Urothelium cell line (cell line): ENCODE data around the gene FRMD6.

Source experiments
- DNase-seq: peaks from one replicate; pipeline ENCODE4 v3.0.0; 2011; ENCODE audit warnings: low spot score, mixed read lengths
- FAIRE-seq: peaks from 2 replicates; lab custom pipeline; 2011; peaks lifted over from hg19 to GRCh38; lab: Jason Lieb, UNC

FRMD6 gene

DNA sequence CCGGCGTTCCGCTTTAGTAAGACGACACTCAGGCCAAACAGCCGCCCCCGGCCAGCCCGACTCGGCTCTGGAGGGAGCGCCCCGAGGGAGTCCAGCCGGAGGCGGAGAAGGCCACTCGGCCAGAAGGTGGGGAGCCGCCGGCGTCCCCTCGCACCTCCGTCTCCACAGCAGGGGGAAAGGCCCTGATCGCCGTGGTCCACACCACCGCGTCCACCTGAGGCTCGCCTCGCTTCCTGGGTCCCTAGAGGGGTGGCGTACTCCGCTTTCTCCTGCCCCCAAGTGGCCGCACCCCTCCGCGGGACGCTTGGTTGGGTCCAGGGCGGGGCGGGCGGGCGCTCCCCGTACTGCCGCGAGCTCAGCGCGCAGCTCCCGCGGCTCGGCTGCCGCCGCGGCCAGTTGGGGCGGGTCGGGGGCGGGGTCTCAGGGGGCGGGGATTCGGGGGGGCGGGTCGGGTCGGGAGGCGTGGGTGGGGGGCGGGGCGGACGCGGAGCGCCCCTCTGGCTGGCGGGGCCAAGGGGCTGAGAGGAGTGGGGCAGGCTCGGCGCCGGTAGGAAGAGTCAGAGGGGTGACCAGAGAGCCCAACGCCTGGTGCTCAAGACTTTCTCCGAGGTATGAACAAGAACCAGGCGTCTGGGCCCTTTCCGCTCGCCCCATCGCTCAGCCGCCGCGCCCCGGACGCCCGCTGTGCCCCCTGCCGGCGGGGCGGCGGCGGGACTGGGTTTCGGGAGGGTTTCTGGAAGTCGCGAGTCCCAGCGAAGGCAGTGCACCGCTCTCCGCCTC lies at the start of gene FRMD6:
FRMD6 (plus strand) TSS at position 523 of the 780 bp plus-strand sequence. CDS start 37,927 bp downstream, outside the sequence.
- peak; percentile 82 for FAIRE-seq
- peak; percentile 98 for DNase-seq

DNA sequence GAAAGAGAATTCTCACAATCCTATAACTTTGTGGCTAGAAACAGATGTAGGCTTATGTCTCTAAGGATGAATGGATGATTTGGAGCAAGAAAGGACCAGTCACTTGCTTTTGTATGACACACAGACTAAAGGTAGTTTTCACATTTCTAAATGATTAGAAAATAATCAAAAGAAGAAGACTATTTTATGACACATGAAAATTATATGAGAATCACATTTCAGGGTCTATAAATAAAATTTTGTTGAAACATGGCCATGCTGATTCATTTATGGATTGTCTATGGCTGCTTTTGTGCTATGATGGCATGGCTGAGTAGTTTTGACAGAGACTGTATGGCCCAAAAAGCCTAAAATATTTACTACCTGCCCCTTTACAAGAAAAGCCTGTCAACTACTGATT lies 49.4 kb upstream of the FRMD6 start:
- DNase-seq (no peak), FAIRE-seq (no peak)

DNA sequence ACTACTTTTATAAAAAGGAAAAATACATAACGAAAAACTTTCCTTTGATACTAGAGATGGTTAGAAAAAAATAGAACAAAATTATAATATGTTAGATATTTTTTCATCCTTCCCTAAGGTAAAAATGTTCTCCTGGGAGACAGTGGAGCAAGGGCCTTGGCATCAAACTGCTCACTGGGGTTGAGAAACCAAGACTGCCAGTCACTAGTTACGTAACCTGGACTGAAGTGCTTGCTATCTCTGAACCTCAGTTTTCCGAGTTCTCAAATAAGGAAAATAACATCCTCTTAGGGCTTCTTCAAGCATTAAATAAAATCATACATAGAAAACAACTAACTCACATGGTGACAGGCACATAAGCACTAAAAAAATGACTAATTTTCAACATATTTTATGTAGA lies 48.2 kb upstream of the FRMD6 start:
- no peak for DNase-seq
- no peak for FAIRE-seq

DNA sequence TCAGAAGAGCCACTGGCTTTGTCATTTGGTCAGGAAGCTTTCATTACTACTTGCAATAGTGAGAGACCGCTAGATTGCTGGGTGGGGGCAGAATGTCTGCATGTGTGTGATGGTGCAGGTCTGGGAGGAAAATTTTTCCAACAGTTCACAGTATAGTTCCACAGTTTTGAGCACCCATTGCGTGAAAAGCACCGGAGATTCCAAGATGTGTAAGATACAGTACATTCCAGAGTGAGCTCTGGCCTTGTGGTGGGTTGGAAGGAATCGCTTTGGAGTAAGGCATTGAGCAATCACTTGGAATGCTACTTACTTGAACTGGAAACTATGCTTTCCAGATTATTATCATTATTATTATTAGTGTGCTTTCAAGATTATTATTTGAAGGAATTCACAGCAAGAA lies 47.6 kb upstream of the FRMD6 start:
- DNase-seq: no peak
- no peak for FAIRE-seq

DNA sequence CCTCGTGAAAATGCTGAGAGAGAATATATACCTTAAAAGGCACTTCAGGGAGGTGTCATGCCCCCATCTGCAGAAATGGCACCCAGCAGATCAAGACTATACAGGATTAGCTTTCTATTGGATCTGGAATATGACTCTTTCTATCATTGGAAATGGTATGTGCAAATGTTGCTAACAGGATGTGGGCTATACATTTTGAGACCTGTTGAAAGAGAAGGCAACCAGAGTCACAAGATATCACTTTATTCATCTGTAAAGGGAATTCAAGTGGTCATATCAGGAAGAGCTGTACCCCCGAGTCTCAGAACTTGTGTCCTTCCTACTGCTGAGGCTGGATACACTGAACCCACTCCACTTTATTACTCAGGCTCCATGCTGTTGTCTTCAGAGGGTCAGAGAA lies 46.1 kb upstream of the FRMD6 start:
- DNase-seq (no peak), FAIRE-seq (no peak)

DNA sequence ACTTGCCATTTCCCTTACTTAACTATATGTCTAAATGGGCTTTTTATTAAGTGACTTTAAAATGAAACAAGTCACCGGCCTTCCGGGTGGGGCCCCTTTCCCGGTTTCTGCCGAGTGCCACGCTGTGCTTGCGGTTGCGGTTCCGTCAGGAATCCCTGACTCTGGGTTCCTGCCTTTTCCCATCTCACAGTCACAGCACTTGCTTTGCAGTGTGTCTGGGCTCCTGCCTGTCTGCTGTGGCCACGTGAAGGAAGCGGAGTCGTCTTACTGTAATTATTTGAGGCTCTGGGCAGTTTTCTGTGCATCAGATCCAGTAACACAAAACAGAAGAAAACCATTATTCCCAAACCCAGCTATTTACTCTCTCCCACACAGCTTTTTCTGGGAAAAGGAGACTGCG lies 44.0 kb upstream of the FRMD6 start:
- no peak for FAIRE-seq
- DNase-seq: peak; percentile 59

DNA sequence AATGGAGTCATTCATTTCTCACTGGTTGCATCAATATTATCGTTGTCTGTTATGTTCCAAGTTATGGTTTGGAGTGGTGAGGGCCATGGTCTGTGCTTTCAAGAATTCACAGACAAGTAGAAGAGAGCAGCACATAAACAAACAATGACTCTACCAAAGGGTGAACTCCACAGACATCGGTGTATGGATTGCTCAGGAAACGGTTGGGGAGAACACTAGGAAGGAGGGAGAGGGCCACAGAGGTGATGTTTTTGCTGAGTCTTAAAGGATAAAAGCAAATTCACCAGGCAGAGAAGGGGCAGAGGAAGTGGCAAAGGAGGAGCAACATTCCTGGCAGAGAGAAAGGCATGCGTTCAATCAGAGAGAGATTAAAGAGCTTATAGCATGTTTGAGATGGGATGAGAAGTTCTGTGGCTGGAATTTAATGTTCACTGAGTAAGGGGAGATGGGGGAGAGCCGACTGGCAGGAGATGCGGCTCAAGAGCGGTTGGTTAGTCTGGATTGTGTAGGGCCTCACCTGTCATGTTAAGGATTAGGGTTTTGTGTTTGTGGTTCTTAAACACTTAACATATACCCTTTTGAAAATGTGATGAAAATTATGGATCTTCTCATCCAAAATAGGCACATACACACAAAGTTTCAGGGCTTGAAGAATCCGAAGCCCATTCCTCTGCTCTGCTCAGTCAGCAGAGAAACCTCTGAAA lies 42.3 kb upstream of the FRMD6 start:
- peak; percentile 25 for DNase-seq
- FAIRE-seq: no peak

DNA sequence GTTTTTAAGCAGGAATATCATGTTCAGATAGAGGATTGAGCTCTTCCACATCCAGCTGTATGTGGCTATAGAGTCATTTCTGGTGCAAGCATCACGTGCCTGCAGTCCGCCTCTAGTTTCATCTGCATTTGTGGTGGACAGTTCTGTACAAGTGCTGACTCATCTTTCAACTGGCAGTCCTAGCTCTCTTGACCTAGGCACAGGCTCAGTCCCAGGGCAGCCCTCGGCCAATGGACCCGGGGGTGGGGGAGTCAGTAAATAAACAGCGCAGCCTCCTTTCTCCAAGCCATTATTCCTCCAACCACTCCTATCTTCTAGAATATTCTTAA lies 41.8 kb upstream of the FRMD6 start:
- FAIRE-seq (peak; percentile 53), DNase-seq (peak; percentile 48)

DNA sequence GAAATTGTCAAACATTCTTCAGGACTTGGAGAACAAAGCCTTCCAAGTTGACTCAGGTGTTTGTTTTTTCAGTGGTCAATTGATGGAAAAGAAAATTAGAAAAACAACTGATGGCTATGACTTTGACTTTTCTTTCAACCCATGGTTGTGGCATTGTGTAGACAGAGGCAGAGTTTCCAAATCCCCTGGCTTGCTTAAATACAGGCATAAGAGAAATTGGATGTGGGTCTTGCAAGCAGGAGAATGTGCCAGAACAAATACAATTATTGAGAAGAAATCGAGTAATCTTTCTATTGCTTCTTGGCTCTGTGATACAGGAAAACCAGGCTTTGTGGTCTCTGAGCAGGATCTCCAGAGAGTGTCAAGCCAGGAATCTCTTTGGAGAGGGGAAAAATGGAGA lies 40.9 kb upstream of the FRMD6 start:
- DNase-seq (no peak), FAIRE-seq (no peak)

DNA sequence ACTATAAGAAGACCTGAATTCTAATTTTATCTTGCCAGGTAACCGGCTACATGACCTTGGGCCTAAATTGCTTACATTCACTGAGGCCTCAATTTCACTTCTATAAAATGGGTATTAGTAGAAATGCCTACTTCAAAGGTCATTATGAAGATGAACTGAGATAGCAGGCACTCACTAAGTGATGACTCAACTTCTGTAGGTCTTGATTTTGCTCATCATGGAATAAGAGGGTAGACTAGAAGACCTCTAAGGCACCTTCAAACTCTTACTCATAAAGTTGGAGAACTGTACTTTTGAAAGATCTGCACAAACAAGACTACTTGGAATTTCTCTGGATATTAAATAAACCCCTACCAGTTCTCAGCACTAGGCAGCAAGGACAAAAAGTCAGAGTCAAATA lies 39.3 kb upstream of the FRMD6 start:
- FAIRE-seq: no peak

DNA sequence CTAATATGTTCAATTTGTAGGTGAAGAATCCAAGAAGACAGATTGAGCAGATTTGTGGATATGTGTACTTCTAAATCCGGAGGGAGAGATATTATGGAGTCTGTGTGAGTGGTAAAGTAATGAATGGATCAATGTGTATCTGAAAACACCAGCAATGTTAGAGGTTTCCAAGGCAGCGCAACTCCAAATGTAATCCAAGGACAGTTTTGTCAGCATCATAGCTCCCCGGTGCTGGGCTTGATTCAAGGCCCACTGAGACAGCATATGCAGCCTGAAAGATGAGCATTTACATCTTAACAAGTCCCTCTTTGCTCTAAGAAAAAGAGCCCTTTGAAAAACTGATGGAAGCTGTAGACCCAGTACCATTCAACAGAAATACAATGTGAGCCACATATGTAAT lies 38.3 kb upstream of the FRMD6 start:
- no peak for FAIRE-seq
- no peak for DNase-seq

More for the DNA sequence above, 39.3 kb upstream of the FRMD6 start:
- DNase-seq: no peak

DNA sequence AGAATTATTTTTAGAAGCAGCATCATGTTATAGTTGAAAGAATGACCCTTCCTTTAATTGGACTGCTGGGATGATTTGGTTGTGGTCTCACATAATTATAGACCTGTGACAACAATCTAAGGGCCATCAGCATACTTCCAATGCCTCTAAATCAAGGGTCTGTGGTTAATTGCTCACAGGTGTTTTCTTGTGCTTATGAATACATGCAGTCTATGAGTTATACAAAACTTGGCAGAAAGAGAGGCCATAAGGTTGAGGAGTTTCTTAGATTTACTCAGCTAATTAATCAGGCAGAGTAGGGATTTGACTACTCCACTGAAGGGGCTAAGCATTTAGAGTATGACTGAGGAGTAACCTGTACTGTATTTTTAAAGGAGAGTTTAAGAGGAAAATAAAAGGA lies 37.0 kb upstream of the FRMD6 start:
- no peak for DNase-seq

DNA sequence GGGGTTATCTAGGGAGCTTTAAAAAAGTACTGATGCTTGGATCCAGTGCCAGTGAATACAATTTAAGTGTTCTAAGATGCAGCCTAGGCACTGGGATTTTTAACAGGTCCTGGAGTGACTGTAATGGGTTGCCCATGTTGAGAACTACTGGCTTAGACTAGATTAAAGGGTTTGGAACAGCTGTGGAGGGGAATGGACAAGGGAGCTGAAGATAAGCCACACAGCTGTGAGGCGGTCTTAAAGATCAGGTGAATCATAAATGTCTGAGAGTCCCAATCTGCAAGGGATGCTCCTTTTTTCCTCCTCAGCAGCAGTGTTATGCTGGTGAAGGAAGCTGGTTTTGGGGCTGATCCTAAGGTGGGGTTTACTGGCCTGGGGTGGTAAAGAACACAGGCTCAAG lies 35.5 kb upstream of the FRMD6 start:
- DNase-seq: no peak
- no peak for FAIRE-seq

More for the DNA sequence above, 37.0 kb upstream of the FRMD6 start:
- no peak for FAIRE-seq

DNA sequence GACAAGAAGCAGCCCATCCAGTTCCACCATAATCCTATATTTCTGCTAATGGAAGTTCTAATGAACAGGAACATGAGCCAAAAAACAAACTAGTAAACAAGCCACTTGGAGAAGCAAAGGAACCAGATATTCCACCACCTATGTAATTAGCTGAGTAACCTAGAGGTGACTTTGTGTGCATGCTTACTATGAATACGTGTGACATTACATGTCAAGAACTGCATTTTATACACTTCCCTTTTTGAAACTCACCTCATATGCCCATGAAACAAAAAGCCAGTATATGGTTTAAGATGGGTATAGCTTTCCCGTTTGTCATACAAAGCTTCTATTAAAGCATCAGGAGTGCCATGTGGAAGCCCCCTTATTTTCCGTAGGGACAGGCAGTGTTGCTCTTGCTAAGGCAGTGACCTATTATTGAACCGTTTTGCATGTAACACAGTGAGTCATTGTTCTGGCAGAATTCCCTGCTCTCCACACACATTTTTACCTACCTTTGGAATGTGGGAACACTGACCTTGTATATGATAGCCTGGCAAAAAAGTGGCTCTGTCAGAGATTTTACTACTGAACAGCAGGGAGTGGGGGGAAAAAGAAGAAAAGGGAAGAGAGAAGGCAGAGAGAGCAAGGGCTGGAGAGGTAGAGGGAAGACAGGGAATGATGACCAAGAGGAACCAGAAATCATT lies 34.8 kb upstream of the FRMD6 start:
- peak; percentile 90 for FAIRE-seq
- DNase-seq: peak; percentile 87

DNA sequence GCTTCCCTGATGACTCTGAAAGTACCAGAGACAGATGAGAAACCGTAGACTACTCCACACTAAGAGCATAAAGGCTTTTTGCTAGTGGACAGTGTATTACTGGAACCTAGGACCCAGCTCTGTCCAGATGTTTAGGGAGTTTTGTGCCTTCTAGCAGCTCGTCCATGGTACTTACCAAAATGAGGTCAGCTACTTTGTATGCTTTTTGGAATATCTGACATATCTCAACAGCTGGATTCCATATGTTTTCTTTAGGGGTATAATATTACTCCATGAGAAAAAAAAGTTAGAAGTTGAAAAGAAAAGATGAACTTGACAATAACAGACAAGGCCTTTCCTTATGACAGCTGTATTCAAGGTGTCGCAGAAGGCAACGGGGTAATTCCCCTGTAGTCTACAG lies 32.1 kb upstream of the FRMD6 start:
- no peak for FAIRE-seq
- no peak for DNase-seq

DNA sequence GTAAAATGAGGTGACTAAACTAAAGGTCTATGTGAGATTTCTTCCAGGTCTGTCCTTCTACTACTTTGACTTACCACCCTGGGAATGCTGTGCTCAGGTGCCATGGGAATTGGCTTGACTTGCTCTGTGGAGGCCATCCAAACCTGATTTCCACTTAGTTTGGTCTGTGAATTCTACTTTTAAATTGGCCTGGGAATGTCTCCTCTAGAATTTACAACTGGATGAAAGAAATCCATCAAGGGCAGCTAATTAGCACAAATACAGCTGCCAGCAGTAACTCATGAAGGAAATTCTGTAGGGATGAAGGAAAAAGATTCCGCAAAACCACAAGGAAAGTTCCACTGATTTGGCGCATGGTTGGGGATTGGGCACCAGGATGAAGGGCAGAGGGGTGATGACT lies 31.7 kb upstream of the FRMD6 start:
- no peak for DNase-seq
- no peak for FAIRE-seq

DNA sequence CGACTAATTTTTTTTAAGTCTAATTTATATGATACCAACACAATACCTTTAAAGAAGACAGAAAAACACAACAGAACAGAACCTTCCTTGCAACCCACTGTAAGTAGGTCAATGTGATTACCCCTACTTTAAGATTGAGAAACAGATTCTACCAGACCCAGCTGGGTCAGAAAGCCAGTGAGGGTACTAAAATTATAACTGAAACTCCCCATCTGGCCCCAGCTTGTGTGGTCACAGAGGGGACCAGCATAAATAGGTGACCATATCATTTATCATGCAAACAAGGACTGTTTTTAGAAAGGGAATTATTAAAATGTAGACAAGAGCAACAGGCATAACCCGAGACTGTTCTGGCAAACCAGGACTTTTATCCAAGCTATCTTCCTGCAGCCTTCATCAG lies 30.1 kb upstream of the FRMD6 start:
- DNase-seq (no peak), FAIRE-seq (no peak)

DNA sequence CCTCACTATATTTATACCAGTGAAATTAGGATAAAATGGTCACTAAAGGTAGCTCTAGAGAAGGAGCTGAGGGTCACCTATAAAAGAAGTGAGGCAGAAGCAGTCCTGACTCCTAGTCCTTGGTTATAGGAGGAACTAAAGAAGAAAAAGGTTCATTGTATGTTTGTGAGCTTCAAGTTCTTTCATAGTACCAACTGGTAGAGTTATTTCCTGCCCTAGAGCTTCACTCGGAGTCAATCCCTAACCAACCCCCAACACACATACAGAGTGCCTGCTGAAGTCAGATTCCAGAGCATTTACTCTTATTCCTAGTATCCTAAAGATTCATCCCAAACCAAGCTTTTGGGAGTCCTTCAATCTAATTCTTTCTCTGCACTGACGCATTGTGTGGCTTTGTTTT lies 29.3 kb upstream of the FRMD6 start:
- no peak for FAIRE-seq
- no peak for DNase-seq

DNA sequence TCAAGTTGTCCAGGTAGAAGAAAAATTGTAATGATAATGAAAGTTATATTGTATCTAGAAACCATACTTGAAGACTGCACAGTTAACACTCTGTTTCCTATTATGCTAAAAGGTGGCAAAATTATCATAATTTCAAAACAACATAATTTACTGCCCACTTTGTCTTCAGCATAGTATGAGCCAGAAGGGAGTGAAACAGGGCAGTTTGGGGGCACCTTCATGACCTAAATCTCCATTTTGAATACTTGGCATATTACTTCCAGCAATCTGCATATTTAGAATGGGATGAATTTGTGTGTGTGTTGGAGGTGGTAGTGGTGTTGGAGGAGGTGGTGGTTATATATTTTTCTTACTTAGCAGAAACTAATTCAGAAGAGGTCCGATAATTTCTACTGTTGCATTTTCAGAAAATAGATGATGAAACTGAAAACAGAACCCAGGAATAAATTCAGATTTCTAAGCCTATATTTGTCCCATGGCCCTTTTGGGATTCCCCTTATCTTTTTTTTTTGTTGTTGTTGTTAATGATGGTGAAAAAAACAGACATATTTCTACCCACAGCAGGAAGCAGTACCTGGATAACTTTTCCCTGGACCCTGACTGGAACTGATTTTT lies 26.6 kb upstream of the FRMD6 start:
- FAIRE-seq (no peak), DNase-seq (no peak)

DNA sequence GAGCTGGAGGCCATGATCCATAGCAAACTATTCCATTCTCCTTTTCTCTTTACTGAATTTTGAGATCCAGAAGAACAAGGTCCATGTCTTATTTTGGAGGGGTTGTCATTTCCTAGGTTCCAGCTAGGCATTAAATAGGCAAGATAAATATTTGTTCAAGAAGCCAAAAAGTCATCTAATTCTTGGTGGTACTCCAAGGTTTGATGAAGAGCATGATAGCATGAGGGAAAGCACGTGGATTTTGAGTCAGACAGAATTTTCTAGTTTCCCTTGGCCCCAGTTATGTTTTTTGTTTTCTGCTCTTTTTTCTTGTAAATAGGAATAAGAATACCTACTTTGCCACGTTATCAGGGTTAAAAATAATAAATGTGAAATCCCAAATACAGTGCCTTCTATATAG lies 25.5 kb upstream of the FRMD6 start:
- FAIRE-seq (no peak), DNase-seq (no peak)

DNA sequence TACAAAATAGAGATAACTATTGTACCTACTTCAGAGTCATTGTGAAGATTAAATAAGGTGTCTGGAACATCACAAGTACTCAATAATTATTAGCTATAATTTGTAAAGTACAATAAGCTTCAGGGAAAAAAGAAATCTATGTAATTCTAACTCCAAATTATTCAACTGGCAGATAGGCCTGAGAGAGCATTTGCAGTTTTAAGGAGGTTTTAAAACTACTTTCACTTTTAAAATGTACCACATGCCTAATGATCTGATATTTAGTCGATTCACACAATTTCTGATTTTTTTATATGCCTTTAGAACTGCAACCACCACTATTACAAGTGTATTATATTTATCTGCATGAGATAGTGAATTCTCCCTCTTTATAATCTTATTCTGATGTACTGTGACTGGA lies 24.9 kb upstream of the FRMD6 start:
- FAIRE-seq: no peak
- DNase-seq: no peak

DNA sequence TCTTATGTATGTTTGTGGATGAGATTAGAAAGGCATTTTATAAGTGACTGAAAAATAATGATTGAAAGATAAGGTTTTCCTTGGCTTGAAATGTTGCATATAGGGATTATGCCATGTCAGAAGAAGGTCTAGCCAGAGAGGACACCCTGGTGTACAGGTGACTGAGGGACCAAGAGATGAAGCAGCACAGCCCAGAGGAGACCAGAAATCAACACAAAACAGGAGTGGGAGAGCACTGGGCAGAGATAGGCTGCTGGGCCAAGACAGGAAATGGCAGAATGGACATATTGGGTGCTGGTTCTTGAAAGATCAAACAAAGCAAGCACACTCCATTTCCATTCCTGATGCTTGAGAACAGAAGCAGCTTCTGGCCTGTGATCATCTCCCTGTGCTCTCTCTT lies 24.4 kb upstream of the FRMD6 start:
- no peak for DNase-seq
- no peak for FAIRE-seq
